CD4-positive, CD25-positive, alpha-beta regulatory T cell (primary cell): ENCODE results near the gene ARHGEF18. TPM values are rescaled to one million over a fixed set of nuclear protein-coding genes. Genes with fewer than 3 reads are reported as not detected.
"Not testable (repeated sequence)": the region's sequence is repeated elsewhere in the genome, so short reads cannot be mapped to it uniquely, and the experiment has no call there.

Source experiments
- ATAC-seq, 2 donors: fragments of 150-1000 bp; cut with Tn5 transposase; one replicate each; pipeline ENCODE4 v1.10.0; 2021; ENCODE audit warnings: low read depth in 2 of 2, moderate number of reproducible peaks in 2 of 2, moderate library complexity in 1 of 2
- DNase-seq, 3 donors: peaks; one replicate each; pipeline versions ENCODE4 v3.0.0 to v3.0.0-alpha.2; 2012 to 2022; ENCODE audit warnings: mixed read lengths in 1 of 3
- H3K27ac ChIP-seq: one replicate; pipeline ENCODE4 v1.7.0; 2013; ENCODE audit warnings: mild to moderate bottlenecking, low read length; ENCODE audit not compliant: insufficient read depth, poor library complexity, severe bottlenecking
- H3K27me3 ChIP-seq: one replicate; pipeline ENCODE4 v1.7.0; 2013; ENCODE audit warnings: low read length; ENCODE audit not compliant: control insufficient read depth, insufficient read depth
- H3K36me3 ChIP-seq: one replicate; pipeline ENCODE4 v1.7.0; 2013; ENCODE audit warnings: mild to moderate bottlenecking, low read length, moderate library complexity; ENCODE audit not compliant: control insufficient read depth, insufficient read depth
- H3K4me1 ChIP-seq: 2 replicates; pipeline ENCODE4 v1.7.0; 2013; ENCODE audit warnings: mild to moderate bottlenecking, low read length; ENCODE audit not compliant: insufficient read depth, control insufficient read depth, poor library complexity, severe bottlenecking
- H3K4me3 ChIP-seq: one replicate; pipeline ENCODE4 v1.7.0; 2013; ENCODE audit warnings: low read depth, mild to moderate bottlenecking, low read length, moderate library complexity
- H3K9me3 ChIP-seq, 2 experiments: 1 replicate in 1 of 2; 2 replicates in 1 of 2; pipeline ENCODE4 v1.7.0; 2013; ENCODE audit warnings: low read length in 2 of 2, mild to moderate bottlenecking in 1 of 2, moderate library complexity in 1 of 2; ENCODE audit not compliant: control insufficient read depth in 2 of 2
- H3K27ac Mint-ChIP-seq, 3 donors: one replicate each; pipeline ENCODE4 v1.8.0; 2020 to 2022; ENCODE audit warnings: mild to moderate bottlenecking in 3 of 3, mixed read lengths in 3 of 3, moderate library complexity in 2 of 3
- H3K27me3 Mint-ChIP-seq: one replicate; pipeline ENCODE4 v1.8.0; 2022; ENCODE audit warnings: mild to moderate bottlenecking, mixed read lengths
- H3K36me3 Mint-ChIP-seq: one replicate; pipeline ENCODE4 v1.8.0; 2020; ENCODE audit warnings: mixed read lengths
- H3K4me1 Mint-ChIP-seq, 4 donors: one replicate each; pipeline ENCODE4 v1.8.0; 2020 to 2022; ENCODE audit warnings: mixed read lengths in 4 of 4, mild to moderate bottlenecking in 1 of 4
- H3K4me3 Mint-ChIP-seq, 4 donors: one replicate each; pipeline ENCODE4 v1.8.0; 2020 to 2022; ENCODE audit warnings: mild to moderate bottlenecking in 4 of 4, mixed read lengths in 4 of 4, moderate library complexity in 3 of 4
- H3K9me3 Mint-ChIP-seq, 7 donors: one replicate each; pipeline ENCODE4 v1.8.0; 2020 to 2022; ENCODE audit warnings: mixed read lengths in 7 of 7, mild to moderate bottlenecking in 3 of 7, moderate library complexity in 2 of 7
- polyA plus RNA-seq, 4 donors: library from polyadenylated mRNA; unstranded; fragments of 300-500 nt; fragmentation: Illumina TruSeq; gene quantifications; one replicate each; pipeline ENCODE4 v1.2.3, GENCODE V29; 2021
- total RNA-seq: library from RNA; stranded (reverse); gene quantifications from one replicate; pipeline ENCODE4 v1.2.3, GENCODE V29; 2022

Gene ARHGEF18
- total RNA-seq (155 TPM), polyA plus RNA-seq (1 to 10 TPM; 2.5 to 7.1 (median 4.0) TPM)

- H3K27ac Mint-ChIP-seq, result peak within 1 kb of the TSS; percentile 97 to 99 (median 98)
- ATAC-seq (peak; percentile 79 to 80), DNase-seq (peak; percentile 26 to 97 (median 78))
- H3K27me3 ChIP-seq, result no peaks in the 10 kb centered on the region
- H3K4me3 Mint-ChIP-seq, result peak within 1 kb of the TSS; percentile 97 to 100 (median 100)
- H3K9me3 ChIP-seq, result peaks cover 6% of the 10 kb centered on the region in 2 experiments
- peaks cover 75% of the 10 kb centered on the region for H3K4me1 ChIP-seq
- peaks cover 27% of the 10 kb centered on the region for H3K36me3 Mint-ChIP-seq
- H3K9me3 Mint-ChIP-seq, result peaks cover 0 to 12% (median 6%) of the 10 kb centered on the region in 7 donors
- H3K27me3 Mint-ChIP-seq, result peaks cover 4% of the 10 kb centered on the region
- peaks cover 7 to 79% (median 43%) of the 10 kb centered on the region in 4 donors for H3K4me1 Mint-ChIP-seq
- peak within 1 kb of the TSS; percentile 97 for H3K4me3 ChIP-seq
- peaks cover 15% of the 10 kb centered on the region for H3K36me3 ChIP-seq
- H3K27ac ChIP-seq, result peak within 1 kb of the TSS; percentile 75
Observed at GRCh38 chr19:7348587-7349230, at the start of gene ARHGEF18. ARHGEF18 (plus strand) TSS chr19:7348937; CDS start chr19:7362891, 13,954 bp downstream.

- no peak overlapping the region for H3K27ac ChIP-seq
- no peaks in the 10 kb centered on the region for H3K9me3 ChIP-seq
- Mint-ChIP-seq H3K36me3 (no peaks in the 10 kb centered on the region), H3K27ac (no peak overlapping the region), H3K27me3 (peaks cover 31% of the 10 kb centered on the region), H3K9me3 (no peaks in the 10 kb centered on the region), H3K4me1 (no peaks in the 10 kb centered on the region), H3K4me3 (no peak overlapping the region)
- ATAC-seq (no peak), DNase-seq (no peak)
- no peaks in the 10 kb centered on the region for H3K36me3 ChIP-seq
- H3K4me3 ChIP-seq, result no peak overlapping the region
- peaks cover 2% of the 10 kb centered on the region for H3K27me3 ChIP-seq
- no peaks in the 10 kb centered on the region for H3K4me1 ChIP-seq
Observed at GRCh38 chr19:7301525-7301924, 47.2 kb upstream of the ARHGEF18 start.

- DNase-seq (no peak), ATAC-seq (no peak)
- H3K4me1 ChIP-seq, result no peaks in the 10 kb centered on the region
- H3K4me3 ChIP-seq, result no peak overlapping the region
- no peaks in the 10 kb centered on the region for H3K36me3 ChIP-seq
- H3K27me3 Mint-ChIP-seq, result peaks cover 21% of the 10 kb centered on the region
- H3K27ac ChIP-seq, result no peak overlapping the region
- no peak overlapping the region for H3K4me3 Mint-ChIP-seq
- no peaks in the 10 kb centered on the region for H3K4me1 Mint-ChIP-seq
- no peaks in the 10 kb centered on the region for H3K36me3 Mint-ChIP-seq
- H3K9me3 ChIP-seq, result no peaks in the 10 kb centered on the region
- H3K9me3 Mint-ChIP-seq, result no peaks in the 10 kb centered on the region
- no peak overlapping the region for H3K27ac Mint-ChIP-seq
- no peaks in the 10 kb centered on the region for H3K27me3 ChIP-seq
Observed at GRCh38 chr19:7303470-7303869, 45.3 kb upstream of the ARHGEF18 start.

GRCh38 chr19:7304200-7304599, 44.5 kb upstream of the ARHGEF18 start:
- Histone ChIP-seq H3K27ac (no peak overlapping the region), H3K4me1 (no peaks in the 10 kb centered on the region), H3K4me3 (no peak overlapping the region), H3K9me3 (no peaks in the 10 kb centered on the region), H3K27me3 (no peaks in the 10 kb centered on the region), H3K36me3 (no peaks in the 10 kb centered on the region)
- DNase-seq, result no peak
- Mint-ChIP-seq H3K9me3 (no peaks in the 10 kb centered on the region), H3K4me1 (no peaks in the 10 kb centered on the region), H3K36me3 (no peaks in the 10 kb centered on the region), H3K27me3 (peaks cover 18% of the 10 kb centered on the region), H3K4me3 (no peak overlapping the region), H3K27ac (no peak overlapping the region)
- no peak for ATAC-seq

- Histone ChIP-seq H3K36me3 (no peaks in the 10 kb centered on the region), H3K4me1 (no peaks in the 10 kb centered on the region), H3K27me3 (no peaks in the 10 kb centered on the region), H3K9me3 (no peaks in the 10 kb centered on the region), H3K27ac (no peak overlapping the region), H3K4me3 (no peak overlapping the region)
- no peak for ATAC-seq
- H3K4me3 Mint-ChIP-seq, result no peak overlapping the region
- no peaks in the 10 kb centered on the region for H3K36me3 Mint-ChIP-seq
- peaks cover 0 to 1% (median 0%) of the 10 kb centered on the region in 7 donors for H3K9me3 Mint-ChIP-seq
- H3K27me3 Mint-ChIP-seq, result peaks cover 6% of the 10 kb centered on the region
- H3K27ac Mint-ChIP-seq, result no peak overlapping the region
- no peaks in the 10 kb centered on the region for H3K4me1 Mint-ChIP-seq
- no peak for DNase-seq
Observed at GRCh38 chr19:7307590-7308218, 41.0 kb upstream of the ARHGEF18 start.

- H3K36me3 ChIP-seq, H3K4me3 ChIP-seq, H3K4me1 ChIP-seq, H3K27me3 ChIP-seq, H3K27me3 Mint-ChIP-seq, H3K36me3 Mint-ChIP-seq, H3K9me3 Mint-ChIP-seq, H3K27ac ChIP-seq, H3K4me1 Mint-ChIP-seq, DNase-seq, H3K27ac Mint-ChIP-seq, H3K9me3 ChIP-seq, ATAC-seq, H3K4me3 Mint-ChIP-seq: not testable (repeated sequence)
Observed at GRCh38 chr19:7308327-7308726, 40.4 kb upstream of the ARHGEF18 start.

- no peak overlapping the region for H3K4me3 Mint-ChIP-seq
- H3K36me3 ChIP-seq, result no peaks in the 10 kb centered on the region
- ATAC-seq, result no peak
Observed at GRCh38 chr19:7311911-7312310, 36.8 kb upstream of the ARHGEF18 start.

GRCh38 chr19:7312816-7313215, 35.9 kb upstream of the ARHGEF18 start:
- Histone ChIP-seq H3K4me1 (no peaks in the 10 kb centered on the region), H3K27ac (no peak overlapping the region), H3K36me3 (no peaks in the 10 kb centered on the region), H3K4me3 (no peak overlapping the region), H3K27me3 (no peaks in the 10 kb centered on the region), H3K9me3 (no peaks in the 10 kb centered on the region)
- no peak overlapping the region for H3K27ac Mint-ChIP-seq
- H3K27me3 Mint-ChIP-seq, result no peaks in the 10 kb centered on the region
- ATAC-seq, result no peak
- H3K4me3 Mint-ChIP-seq, result no peak overlapping the region
- peaks cover 3% of the 10 kb centered on the region for H3K36me3 Mint-ChIP-seq
- H3K4me1 Mint-ChIP-seq, result no peaks in the 10 kb centered on the region
- DNase-seq, result no peak
- peaks cover 0 to 4% (median 0%) of the 10 kb centered on the region in 7 donors for H3K9me3 Mint-ChIP-seq

More at GRCh38 chr19:7311911-7312310, 36.8 kb upstream of the ARHGEF18 start:
- Mint-ChIP-seq H3K9me3 (peaks cover 0 to 4% (median 0%) of the 10 kb centered on the region in 7 donors), H3K27me3 (no peaks in the 10 kb centered on the region), H3K4me1 (no peaks in the 10 kb centered on the region), H3K36me3 (peaks cover 3% of the 10 kb centered on the region), H3K27ac (no peak overlapping the region)
- H3K4me3 ChIP-seq, result no peak overlapping the region
- no peaks in the 10 kb centered on the region for H3K4me1 ChIP-seq
- DNase-seq, result no peak
- H3K27me3 ChIP-seq, result no peaks in the 10 kb centered on the region
- H3K27ac ChIP-seq, result no peak overlapping the region
- no peaks in the 10 kb centered on the region for H3K9me3 ChIP-seq
